Measurements from ENCODE around the gene TFAP2C.
"Not testable (repeated sequence)": the region's sequence is repeated elsewhere in the genome, so short reads cannot be mapped to it uniquely, and the experiment has no call there.

TFAP2C gene

GRCh38 chr20:56617489-56617888 lies 11.6 kb upstream of the TFAP2C start:
- DNase-seq = no peak

- DNase-seq = no peak
Observed at GRCh38 chr20:56621730-56622129, 7.4 kb upstream of the TFAP2C start.

GRCh38 chr20:56623930-56624329 lies 5.2 kb upstream of the TFAP2C start:
- not testable (repeated sequence) for DNase-seq

- no peak for DNase-seq
Observed at GRCh38 chr20:56624786-56625681, 4.1 kb upstream of the TFAP2C start.

DNA sequence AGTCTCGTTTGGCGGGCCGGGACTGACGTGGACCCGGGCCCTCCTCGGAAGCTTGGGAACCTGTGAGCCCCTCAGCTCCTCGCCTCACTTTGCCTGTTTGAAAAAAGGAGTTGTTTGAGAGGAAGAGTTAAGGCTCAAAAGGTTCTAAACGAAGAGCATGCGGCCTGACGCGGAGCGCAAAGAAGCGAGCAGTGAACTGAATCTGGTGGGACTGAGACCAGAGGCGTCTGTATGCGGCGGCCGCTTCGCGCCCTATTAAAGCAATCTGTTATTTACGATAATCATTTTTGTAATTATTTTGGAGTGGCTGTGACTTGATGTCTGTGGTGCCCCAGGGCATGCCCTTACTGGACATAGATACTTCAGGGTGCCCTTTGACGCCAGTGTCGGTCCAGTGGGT lies 3.3 kb upstream of the TFAP2C start:
- no peak for DNase-seq

DNA sequence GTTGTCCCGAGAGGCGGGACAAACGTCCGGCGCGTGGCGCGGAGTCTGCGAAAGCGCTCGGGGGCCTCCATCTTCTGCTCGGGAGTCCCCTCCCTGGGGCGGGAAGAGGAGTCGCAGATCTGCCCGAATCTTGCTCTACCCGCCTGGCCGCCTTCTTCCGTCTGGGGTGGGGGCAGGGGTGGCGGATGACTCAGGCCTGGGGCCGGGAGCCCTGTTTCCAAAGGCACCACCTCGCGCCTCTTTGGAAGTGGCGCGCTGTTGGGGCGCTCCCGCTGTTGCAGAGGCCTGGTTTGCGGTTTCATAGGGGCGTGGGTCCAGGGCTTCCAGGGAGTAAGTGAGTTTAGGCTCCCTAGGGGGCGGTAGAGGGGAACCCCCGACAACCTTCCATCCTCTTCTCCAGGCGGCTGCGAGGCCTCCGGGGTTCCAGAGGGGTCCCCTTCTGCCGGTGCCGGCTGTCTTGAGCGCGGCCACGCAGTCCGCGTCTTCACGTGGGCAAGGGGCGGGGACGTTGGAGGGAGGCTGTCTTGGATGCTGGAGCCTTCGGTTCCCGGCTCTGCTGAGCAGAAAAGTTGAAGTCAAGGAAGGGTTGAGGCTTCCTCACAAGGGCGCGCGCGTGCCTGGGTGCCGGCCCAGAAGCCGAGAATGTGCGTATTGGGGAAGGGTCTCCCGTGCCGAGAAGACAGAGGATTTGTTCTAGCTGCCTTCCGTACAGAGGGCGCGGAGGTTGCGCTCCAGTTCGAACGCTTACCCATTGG lies 2.6 kb upstream of the TFAP2C start:
- DNase-seq = peak; percentile 75

GRCh38 chr20:56627122-56628014 lies 1.7 kb upstream of the TFAP2C start:
- DNase-seq = no peak

DNA sequence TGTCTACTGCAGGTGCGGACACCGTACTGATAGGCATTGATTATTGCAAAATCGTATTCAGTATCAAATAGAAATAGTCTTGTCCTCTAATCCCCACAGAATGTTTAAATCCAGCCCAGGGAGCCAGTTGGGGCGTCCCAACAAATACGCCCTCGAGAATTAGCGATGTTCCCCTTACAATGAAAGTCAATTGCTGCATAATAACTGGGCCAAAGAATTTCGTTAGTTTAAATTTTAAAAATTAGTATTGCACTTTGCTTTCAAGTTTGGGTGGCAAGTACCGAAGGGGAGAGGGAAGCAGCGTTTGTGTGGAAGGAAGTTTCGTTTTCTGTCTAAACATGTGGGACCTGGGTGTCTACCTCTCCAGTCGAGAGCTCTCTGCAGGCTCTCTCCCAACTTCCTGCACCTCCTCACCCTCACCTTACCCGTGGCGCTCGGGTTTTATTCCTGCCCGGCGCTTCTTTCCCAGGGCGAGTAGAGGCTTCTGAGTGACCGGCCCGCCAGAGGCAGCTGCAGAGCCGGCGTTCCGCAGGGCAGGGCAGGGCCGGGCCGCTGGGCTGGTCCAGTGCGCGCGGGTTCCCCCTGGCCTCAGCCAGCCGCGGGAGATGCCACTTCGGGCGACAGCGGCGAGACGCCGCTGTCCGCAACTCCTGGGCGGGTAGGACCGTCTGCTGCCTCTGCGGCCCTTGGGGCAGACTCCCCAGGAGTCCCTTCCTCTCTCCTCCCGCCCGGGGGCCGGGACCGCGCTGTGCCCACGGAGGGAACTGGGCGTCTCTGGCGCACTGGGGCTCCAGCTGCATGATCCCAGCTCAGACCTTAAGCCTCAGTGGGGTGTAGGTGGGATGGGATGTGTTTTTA lies 862 bp upstream of the TFAP2C start:
- DNase-seq = no peak

GRCh38 chr20:56629464-56630085 lies 469 bp downstream of the TFAP2C start:
- DNase-seq = no peak

GRCh38 chr20:56630086-56630493 lies 984 bp downstream of the TFAP2C start:
- peak; percentile 44 for DNase-seq

- DNase-seq = no peak
Observed at GRCh38 chr20:56630506-56631317, 1.6 kb downstream of the TFAP2C start.

DNA sequence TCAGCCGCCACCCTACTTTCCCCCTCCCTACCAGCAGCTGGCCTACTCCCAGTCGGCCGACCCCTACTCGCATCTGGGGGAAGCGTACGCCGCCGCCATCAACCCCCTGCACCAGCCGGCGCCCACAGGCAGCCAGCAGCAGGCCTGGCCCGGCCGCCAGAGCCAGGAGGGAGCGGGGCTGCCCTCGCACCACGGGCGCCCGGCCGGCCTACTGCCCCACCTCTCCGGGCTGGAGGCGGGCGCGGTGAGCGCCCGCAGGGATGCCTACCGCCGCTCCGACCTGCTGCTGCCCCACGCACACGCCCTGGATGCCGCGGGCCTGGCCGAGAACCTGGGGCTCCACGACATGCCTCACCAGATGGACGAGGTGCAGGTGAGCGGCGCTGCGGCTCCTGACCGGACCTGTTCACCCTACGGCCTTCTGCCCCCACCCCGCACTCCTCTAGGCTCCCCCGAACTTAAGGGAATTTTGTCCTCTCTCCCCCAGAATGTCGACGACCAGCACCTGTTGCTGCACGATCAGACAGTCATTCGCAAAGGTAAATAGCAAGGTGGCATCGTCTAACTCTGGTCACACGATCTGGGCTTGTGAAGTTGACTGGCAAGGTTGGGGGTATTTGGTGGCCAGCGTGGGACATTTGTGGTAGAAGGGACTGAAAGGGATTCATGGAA lies 2.3 kb downstream of the TFAP2C start:
- DNase-seq = no peak

GRCh38 chr20:56631990-56632327 lies 2.9 kb downstream of the TFAP2C start:
- no peak for DNase-seq

DNA sequence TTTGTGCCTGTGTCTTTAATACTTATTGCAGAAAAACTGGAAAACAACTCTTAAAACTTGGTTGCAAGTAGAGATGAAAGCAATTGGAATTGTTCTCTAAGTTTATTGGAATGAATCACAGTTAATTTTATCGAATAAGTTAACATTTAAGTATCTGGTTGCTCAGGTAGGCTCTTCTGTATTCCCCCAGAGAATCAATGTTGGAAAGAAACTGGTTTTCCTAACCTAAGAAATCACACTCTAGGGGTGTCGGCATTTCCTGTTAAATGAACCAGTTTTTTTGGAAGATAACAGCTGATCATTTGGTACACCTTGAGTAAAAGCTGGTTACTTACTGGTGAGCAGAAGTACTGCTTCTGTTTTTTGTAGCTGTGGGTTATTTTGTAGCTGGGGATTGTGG lies 5.2 kb downstream of the TFAP2C start:
- DNase-seq = no peak

- DNase-seq = no peak
Observed at GRCh38 chr20:56634735-56635385, 5.8 kb downstream of the TFAP2C start.

DNA sequence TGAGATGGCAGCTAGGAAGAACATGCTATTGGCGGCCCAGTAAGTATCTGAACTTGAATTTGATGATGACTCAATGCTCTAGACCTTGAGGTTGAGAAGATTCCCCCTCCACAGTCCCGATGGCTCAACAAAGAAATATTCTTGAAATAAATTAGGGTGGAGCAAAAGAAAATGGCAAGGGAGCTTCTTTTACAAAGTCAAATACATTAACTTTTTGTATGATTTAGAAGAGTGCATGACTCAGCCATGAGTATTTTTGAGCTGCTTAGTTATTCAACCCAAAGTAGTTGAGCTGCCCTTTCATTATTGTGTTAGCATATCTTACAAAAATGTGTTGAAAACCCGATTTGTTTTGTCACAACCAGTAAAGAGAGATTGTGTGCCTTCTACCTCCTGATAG lies 7.6 kb downstream of the TFAP2C start:
- DNase-seq = no peak

- no peak for DNase-seq
Observed at GRCh38 chr20:56637576-56637975, 8.5 kb downstream of the TFAP2C start.

DNA sequence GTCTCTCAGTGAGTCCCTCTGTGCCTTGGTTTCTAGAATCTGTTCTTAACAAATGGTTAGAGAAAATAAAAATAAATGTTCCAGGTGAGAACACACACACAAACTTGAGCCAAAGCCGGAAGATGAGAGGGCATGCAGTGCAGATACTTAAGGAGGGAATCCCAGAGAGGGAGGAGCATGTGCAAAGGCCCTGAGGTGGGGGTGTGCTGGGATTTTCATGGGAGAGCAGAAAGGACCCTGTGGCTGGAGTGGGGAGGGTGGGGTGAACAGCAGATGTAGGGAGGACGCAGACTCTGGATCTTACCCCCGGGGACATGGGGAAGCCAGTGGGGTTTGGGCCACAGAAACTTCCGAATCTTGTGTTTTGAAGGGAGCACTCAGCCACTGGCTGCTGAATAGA lies 17.5 kb downstream of the TFAP2C start:
- DNase-seq = no peak

DNA sequence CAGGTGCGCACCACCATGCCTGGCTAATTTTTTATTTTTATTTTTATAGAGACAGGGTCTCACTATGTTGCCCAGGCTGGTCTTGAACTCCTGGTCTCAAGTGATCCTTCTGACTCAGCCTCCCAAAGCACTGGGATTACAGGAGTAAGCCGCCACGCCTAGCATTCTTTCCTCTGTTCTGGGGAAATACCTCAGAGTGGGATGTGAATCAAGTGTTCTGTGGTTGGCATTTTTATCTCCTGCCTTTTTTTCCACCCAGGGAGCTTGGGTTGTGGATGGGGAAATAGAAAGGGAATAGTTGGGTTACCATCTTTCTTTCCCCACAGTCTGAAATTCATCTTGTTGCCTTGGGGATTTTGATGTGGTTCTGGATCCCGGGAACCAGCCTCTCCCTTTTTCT lies 24.1 kb downstream of the TFAP2C start:
- no peak for DNase-seq

DNA sequence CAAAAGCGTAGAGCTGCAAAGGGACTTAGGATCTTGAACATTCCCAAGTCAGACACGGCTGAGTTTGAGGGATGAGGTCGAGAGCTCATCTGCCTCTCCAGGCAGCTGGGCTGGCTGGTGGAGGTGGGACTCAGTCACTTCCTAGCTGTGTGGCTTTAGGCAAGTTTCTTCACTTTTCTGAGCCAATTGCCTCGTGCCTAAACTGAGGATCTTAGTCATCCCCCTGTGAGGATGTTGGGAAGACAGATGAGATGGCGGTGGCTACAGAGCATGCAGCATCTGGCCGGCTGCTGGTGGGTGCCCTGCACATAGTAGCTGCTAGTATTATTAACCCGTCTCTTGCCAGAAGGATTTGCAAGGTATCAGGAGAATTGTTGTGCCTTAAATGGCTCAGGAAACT lies 27.5 kb downstream of the TFAP2C start:
- DNase-seq = no peak

All from hematopoietic multipotent progenitor cell treated with erythropoietin and hydrocortisone succinate and interleukin-3 and kit ligand, for 6 days (in vitro differentiated cells).